ENCODE results near the gene PDSS2.

The PDSS2 gene

DNA sequence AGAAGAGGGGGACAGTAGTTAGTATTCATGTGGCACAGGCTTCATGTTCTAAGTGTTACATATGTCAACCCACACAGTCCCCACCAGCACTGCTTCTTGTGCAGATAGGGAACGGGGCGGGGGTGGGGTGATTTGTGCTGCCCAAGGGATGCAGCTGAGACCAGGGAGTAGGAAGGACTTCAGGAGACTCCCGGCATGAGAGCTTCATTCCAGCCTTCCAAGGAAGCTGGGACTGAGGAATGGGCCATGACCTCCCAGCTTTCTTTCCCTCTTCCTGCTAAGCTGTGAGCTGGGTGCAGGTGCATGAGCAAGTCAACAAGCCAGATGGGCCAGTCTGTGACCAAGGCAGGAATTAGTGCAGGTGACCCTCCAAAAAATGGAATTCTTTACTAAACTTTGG lies 353.2 kb downstream of the PDSS2 start:
- DNase-seq (ENCODE audit: extremely low read depth, low read depth), result no peak

DNA sequence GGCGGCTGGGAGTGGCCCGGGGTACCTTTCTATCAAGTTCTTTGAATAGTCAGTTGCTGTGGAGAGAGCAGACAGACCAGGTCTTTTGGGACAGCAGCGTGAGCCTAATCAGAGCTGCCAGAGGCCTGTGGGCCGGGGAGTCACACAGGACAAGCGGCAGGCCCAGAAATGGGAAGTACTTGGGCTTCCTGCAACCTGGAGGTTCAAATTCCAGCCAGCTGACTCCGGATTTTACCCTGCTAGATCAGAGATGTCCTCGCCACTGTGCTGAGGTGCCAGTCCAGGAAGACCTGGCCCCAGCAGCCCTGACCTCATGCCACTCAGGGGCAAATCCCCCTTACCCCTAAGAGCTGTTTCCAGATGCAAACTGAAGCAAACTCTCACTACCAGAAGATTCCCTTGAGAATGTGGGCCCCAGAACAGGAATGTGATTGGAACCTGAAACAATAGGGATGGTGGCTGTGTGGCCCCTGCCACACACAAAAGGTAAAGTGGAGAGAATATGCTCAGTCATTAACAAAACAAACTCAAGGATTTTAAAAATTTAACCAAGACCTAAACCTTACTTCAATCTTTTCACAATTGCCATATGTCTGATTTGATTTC lies 353.8 kb downstream of the PDSS2 start:
- TF ChIP-seq, protein P1, sequence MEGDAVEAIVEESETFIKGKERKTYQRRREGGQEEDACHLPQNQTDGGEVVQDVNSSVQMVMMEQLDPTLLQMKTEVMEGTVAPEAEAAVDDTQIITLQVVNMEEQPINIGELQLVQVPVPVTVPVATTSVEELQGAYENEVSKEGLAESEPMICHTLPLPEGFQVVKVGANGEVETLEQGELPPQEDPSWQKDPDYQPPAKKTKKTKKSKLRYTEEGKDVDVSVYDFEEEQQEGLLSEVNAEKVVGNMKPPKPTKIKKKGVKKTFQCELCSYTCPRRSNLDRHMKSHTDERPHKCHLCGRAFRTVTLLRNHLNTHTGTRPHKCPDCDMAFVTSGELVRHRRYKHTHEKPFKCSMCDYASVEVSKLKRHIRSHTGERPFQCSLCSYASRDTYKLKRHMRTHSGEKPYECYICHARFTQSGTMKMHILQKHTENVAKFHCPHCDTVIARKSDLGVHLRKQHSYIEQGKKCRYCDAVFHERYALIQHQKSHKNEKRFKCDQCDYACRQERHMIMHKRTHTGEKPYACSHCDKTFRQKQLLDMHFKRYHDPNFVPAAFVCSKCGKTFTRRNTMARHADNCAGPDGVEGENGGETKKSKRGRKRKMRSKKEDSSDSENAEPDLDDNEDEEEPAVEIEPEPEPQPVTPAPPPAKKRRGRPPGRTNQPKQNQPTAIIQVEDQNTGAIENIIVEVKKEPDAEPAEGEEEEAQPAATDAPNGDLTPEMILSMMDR (IDR thresholded peaks at IDR 0.05; ENCODE audit: low read depth, low read length, missing control alignments), result no peak
- no peak overlapping the region for H3K4me3 ChIP-seq (replicated peaks; ENCODE audit: low read depth, low read length)
- no peak for DNase-seq (ENCODE audit: extremely low read depth, low read depth)

More for the DNA sequence above, 353.2 kb downstream of the PDSS2 start:
- H3K4me3 ChIP-seq (replicated peaks; ENCODE audit: low read depth, low read length), result no peak overlapping the region
- TF ChIP-seq, protein P1 (IDR thresholded peaks at IDR 0.05; ENCODE audit: low read depth, low read length, missing control alignments), result no peak

DNA sequence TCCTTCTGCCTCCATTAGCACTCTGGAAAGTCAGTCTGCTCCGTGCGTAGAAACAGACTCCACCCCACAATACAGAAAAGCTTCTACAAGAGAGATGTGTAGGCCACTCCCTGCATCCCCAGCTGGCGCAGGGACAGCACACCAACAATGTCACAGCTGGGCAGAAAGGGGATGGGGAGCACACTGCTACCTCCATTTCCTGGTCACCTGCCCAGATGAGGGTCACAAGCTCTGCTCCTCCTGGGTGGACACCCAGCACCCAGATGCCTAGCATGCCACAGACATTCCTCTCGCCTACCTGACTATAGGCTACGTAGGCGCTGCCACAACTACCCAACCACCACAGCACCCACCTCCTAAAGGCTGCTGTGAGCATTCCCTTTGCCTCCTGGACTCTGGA lies 356.3 kb downstream of the PDSS2 start:
- no peak for DNase-seq (ENCODE audit: extremely low read depth, low read depth)
- no peak overlapping the region for H3K4me3 ChIP-seq (replicated peaks; ENCODE audit: low read depth, low read length)
- TF ChIP-seq, protein P1 (IDR thresholded peaks at IDR 0.05; ENCODE audit: low read depth, low read length, missing control alignments), result no peak
